Measurements from ENCODE around the gene GPA33.

Gene GPA33

GRCh38 chr1:167117225-167117624 lies 27.0 kb upstream of the GPA33 start:
- DNase-seq (ENCODE audit: low spot score): no peak

GRCh38 chr1:167116174-167116573 lies 26.0 kb upstream of the GPA33 start:
- DNase-seq (ENCODE audit: low spot score): no peak

DNA sequence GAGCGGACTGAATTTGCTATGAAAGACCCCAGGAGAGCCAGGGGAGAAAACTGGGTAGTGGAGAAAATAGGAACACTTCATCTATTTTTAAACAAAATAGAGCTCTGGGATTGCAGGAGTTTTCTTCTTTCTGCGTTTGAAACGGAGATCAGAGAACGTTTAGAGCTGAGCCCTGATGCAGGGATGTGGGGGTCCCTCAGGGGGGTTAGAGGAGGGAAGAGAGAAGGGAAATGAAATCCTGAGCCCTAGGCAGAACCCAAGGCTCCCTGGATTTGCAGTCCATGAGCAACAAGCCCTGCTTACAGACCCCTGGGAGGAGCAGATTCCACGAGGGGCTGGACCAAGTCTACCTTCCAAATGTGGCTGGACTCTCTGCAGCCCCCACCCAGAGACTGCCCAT lies 25.5 kb upstream of the GPA33 start:
- no peak for DNase-seq (ENCODE audit: low spot score)

- no peak for DNase-seq (ENCODE audit: low spot score)
Measured at GRCh38 chr1:167114725-167115124, 24.5 kb upstream of the GPA33 start.

DNA sequence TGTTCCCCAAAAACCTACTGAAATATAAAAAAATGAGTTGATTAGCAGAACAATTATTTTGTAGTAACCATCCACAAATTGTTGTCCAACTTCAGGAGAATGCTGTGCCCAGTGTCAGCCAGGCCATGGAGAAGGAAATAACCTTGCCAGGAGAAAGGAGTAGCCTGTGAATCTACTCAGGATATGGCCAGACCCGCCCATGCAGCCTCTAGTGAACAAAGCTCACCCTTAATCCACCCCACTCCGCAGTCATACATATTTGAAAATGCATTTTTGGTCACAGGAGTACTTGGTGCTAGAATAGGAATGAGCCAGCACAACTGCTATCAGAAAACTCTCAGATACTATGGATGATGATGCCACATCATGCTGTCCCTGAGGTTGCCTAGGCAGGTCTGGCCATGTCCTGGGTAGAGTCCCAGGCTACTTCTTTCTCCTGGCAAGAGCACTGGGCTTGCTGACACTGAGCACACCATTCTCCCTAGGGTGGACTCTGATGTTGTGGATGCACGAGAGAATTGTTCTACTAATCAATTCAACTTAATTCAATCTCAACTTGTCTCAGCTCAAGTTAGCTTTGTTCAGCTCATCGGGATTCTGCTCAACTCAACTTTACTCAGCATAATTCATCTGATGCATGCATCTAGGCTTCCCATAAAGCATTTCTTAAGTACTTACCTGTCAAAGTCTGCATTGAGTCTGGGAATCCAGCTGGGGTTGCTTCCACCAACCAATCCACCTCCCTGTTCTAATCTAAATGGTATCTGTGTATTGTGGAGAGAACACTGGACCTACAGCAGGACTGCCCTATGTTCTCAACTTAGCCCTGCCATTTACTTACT lies 21.9 kb upstream of the GPA33 start:
- DNase-seq (ENCODE audit: low spot score): no peak

- DNase-seq (ENCODE audit: low spot score): no peak
Measured at GRCh38 chr1:167110586-167110985, 20.4 kb upstream of the GPA33 start.

- no peak for DNase-seq (ENCODE audit: low spot score)
Measured at GRCh38 chr1:167109125-167109524, 18.9 kb upstream of the GPA33 start.

DNA sequence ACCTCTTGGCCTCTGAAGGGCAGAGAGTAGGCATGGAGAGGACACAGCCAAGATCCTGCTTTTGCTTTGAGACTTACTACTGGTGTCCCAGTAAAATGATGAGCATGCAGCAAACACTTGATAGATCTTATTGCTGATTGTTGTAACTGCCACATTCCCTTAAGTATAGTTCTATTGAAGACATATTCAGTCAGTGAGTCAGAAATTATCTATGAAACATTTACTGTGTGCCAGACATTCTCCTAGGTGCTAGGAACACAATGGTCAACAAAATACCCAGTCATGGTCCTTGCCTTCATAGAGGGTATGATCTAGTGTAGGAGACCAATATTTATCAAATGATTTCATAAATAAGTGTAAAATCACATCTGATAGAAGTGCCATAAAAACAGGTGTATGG lies 17.3 kb upstream of the GPA33 start:
- no peak for DNase-seq (ENCODE audit: low spot score)

GRCh38 chr1:167106119-167106461 lies 15.9 kb upstream of the GPA33 start:
- no peak for DNase-seq (ENCODE audit: low spot score)

DNA sequence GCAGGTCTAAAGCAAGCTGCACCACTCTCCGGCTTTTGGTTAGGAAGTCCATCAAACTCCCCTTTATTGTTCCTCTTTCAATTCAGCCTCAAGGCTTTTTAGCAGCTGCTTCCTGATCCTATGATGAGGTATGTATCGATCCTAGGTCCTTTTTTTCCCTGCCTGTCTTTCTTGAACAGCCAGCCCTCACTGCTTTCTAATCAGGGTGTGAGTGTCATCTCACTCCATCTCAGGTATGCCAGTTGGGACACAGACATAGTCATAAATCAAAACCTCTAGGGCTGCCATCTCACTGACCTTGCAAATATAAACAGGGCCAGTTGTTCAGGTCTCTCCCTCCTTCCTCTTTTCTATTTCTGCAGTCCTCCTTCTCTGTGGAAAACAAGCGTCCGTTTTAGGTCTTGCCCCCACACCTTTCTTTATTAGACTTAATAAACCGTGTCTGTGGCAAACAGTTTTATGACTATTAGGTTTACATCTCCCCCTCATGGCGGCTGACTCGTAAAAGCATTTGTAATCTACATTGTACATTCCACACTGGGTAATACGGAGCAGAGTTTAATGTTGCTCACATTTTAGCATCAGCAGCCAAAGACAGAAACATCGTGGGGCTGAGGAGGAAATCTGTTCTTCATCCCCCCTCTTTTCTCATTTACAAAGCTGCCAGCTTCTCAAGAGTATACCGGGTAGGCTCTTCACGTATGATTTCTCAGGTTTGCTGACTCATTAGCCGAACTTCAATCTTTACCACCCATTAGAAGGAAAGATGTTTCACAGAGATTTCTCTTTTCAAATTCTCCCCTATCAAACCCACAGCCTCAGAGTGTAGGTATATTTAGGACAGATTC lies 15.3 kb upstream of the GPA33 start:
- no peak for DNase-seq (ENCODE audit: low spot score)

- DNase-seq (ENCODE audit: low spot score): no peak
Measured at GRCh38 chr1:167104256-167104633, 14.1 kb upstream of the GPA33 start.

- DNase-seq (ENCODE audit: low spot score): no peak
Measured at GRCh38 chr1:167102906-167103573, 12.9 kb upstream of the GPA33 start.

DNA sequence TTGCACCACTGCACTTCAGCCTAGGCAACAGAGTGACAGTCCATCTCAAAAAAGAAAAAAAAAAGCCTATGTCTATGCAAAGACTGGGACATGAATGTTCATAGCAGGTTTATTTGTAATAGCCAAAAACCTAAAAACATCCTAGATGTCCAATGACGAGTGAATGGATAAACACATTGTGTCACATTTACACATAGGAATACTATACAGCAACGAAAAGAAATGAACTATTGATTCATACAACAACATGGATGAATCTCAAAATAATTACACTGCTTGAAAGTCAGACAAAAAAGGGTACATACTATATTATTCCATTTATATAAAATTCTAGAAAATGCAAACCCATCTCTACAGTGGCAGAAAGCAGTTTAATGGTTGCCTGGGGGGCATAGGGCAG lies 11.6 kb upstream of the GPA33 start:
- no peak for DNase-seq (ENCODE audit: low spot score)

DNA sequence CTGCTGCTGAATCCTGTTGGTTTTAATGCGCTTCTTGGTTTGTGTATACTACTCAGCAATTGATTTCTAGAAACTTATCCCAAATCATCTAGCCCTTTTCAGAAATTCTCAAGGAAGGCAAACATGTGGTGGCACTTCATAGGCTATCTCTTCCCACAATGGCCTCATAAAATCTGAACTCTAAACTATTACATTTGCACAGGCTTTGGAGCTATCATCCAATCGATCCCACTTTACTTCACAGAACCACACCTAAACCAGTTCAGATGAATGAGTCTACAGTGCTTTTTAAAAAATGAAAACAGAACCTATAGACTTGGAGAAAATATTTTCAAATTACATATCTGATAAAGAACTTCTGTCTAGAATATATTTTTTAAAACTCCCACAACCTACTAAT lies 10.6 kb upstream of the GPA33 start:
- DNase-seq (ENCODE audit: low spot score): no peak

DNA sequence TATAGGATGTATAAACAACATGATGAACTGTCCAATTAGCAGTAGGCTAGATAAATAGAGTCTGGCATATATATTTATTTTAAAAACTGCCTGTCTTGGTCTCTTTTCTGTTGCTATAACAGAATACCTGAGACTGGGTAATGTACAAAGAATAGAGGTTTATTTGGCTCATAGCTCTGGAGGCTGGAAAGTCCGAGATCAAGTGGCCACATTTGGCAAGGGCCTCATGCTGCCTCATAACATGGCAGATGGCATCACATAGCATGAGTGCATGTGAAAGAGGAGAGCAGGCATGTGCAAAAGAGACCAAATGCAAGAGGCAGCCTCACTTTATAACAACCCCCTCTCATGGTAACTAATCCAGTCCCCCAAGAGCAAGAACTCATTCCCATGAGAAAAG lies 9.7 kb upstream of the GPA33 start:
- no peak for DNase-seq (ENCODE audit: low spot score)

GRCh38 chr1:167095368-167095767 lies 5.2 kb upstream of the GPA33 start:
- peak; percentile 56 for DNase-seq (ENCODE audit: low spot score)

DNA sequence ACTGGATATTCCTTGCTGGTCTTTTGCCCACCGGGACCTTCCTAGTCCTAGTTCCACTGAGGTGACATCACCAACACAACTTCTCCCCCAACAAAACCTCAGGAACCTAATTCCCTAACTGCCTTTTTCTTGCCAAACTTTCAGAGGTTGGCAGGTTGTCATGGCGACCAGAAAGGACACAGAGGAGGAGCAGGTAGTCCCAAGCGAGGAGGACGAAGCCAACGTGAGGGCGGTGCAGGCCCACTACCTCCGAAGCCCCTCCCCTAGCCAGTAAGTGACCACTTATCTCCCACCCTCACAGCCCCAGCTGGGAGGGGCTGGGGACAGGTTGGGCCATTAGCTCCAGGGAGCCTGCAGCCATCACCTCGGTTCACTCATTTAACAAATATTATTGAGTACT lies 4.5 kb upstream of the GPA33 start:
- no peak for DNase-seq (ENCODE audit: low spot score)

- no peak for DNase-seq (ENCODE audit: low spot score)
Measured at GRCh38 chr1:167093846-167094516, 3.8 kb upstream of the GPA33 start, which contains the start of gene STYXL2. Gene STYXL2, plus strand, starts transcription at chr1:167094075. Its CDS starts 775 bp downstream, at chr1:167094850.

- DNase-seq (ENCODE audit: low spot score): peak; percentile 71
Measured at GRCh38 chr1:167092653-167093052, 2.5 kb upstream of the GPA33 start.

- DNase-seq (ENCODE audit: low spot score): no peak
Measured at GRCh38 chr1:167089939-167090313, 251 bp downstream of the GPA33 start.

DNA sequence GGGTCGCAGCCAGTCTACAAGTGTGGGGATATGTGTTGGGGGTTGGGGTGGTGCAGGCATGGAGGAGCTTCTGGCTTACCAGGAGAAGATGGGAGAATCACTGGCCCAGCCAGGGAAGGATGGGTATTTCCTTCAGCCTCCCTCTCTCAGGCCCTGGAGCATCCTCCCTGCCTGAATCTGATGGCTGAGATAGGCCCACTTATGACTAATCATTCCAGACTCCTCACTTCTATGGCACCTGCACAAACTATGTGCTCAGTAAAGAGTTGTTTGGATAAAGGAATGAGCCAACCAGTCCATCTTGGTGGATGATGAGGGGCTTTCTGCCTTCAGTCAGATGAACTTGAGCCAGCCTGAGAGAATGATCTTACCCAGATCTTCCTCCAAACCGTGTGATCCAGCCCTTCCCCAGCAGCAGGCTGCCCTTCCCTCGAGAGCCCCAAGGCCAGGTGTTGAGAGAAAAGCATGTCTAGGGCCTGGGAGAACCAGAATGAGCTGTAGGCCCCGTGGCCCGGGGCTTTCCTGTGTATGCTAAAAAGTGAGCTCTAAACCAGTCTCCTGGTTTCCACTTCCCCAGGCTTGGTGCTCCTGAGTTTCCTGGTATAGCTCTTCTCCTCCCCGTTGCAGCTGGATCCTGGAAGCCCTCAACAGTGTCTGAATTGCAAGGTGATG lies 1.3 kb downstream of the GPA33 start:
- no peak for DNase-seq (ENCODE audit: low spot score)

GRCh38 chr1:167086768-167087167 lies 3.4 kb downstream of the GPA33 start:
- no peak for DNase-seq (ENCODE audit: low spot score)
